HepG2 (cell line): ENCODE data around the gene ZFP62. TPM values are rescaled to one million over a fixed set of nuclear protein-coding genes. Genes with fewer than 3 reads are reported as not detected.

Source experiments
- ATF6 ChIP-seq: sonication (generic); formaldehyde crosslinking; conservative IDR thresholded peaks from 2 replicates; pipeline ENCODE4 v1.4.0; 2020; ENCODE audit warnings: missing genetic modification reagents
- ATF7-NPFF ChIP-seq: sonication (generic); formaldehyde crosslinking; IDR thresholded peaks from 2 replicates; pipeline ENCODE4 v1.8.1; 2023; ENCODE audit warnings: mild to moderate bottlenecking, low read depth, missing genetic modification reagents, moderate library complexity
- KLF12 ChIP-seq: sonication (generic); formaldehyde crosslinking; IDR thresholded peaks from 2 replicates; pipeline ENCODE4 v1.4.0; 2020; ENCODE audit warnings: missing genetic modification reagents, borderline replicate concordance
- MLXIP ChIP-seq: sonication (generic); formaldehyde crosslinking; IDR thresholded peaks from 2 replicates; pipeline ENCODE4 v1.9.0; 2021; ENCODE audit warnings: missing genetic modification reagents, borderline replicate concordance
- SNAPC4 ChIP-seq: sonication (generic); formaldehyde crosslinking; IDR thresholded peaks from 2 replicates; pipeline ENCODE4 v1.4.0; 2020; ENCODE audit warnings: mild to moderate bottlenecking, missing genetic modification reagents
- ZKSCAN8 ChIP-seq: IDR thresholded peaks from 2 replicates; pipeline ENCODE4 v1.6.1; 2016; ENCODE audit warnings: borderline replicate concordance, missing genetic modification reagents, missing compliant biosample characterization
- ZNF576 ChIP-seq: sonication (generic); formaldehyde crosslinking; IDR thresholded peaks from 2 replicates; pipeline ENCODE4 v1.4.0; 2020; ENCODE audit warnings: mild to moderate bottlenecking, missing genetic modification reagents
- ZNF607 ChIP-seq: sonication (generic); formaldehyde crosslinking; IDR thresholded peaks from 2 replicates; pipeline ENCODE4 v1.5.1; 2020; ENCODE audit warnings: missing genetic modification reagents, mild to moderate bottlenecking, borderline replicate concordance
- polyA plus RNA-seq, 8 experiments: library from polyadenylated mRNA; depleted of rRNA in 3 of 8; stranded (reverse) in 7 of 8; unstranded in 1 of 8; fragments of >200 nt; fragmentation: Illumina TruSeq in 4 of 8; extraction: Trizol in 4 of 8; gene quantifications; 2 replicates each; pipeline versions ENCODE4 v1.2.1 to v1.2.3, GENCODE V29; 2011 to 2016; ENCODE audit warnings: low read depth in 4 of 8, missing spikeins in 1 of 8, mixed read lengths in 1 of 8; ENCODE audit not compliant: insufficient read depth in 1 of 8
- total RNA-seq, 5 experiments: library from RNA; depleted of rRNA; stranded (reverse); fragments of >200 nt; fragmentation: Illumina TruSeq; extraction: Trizol; gene quantifications; 2 replicates each; pipeline ENCODE4 v1.2.3, GENCODE V29; 2016; ENCODE audit warnings: low read depth in 1 of 5

The ZFP62 gene
- total and polyA plus RNA-seq, 2 of the 13 experiments (the other 11 are each of a cell fraction or from before 2014, with no cell fraction given): 8.2 to 19.4 TPM

GRCh38 chr5:180860887-180861822, at the start of gene ZFP62 (continued):
- TF ChIP-seq SNAPC4 (CRISPR knock-in tag) (no peak), ATF7-NPFF (CRISPR knock-in tag) (peak; percentile 15; the same call in 1 of the 2 replicates), MLXIP (CRISPR knock-in tag) (no peak), KLF12 (CRISPR knock-in tag) (peak; percentile 76; the same call in 1 of the 2 replicates), ATF6 (CRISPR knock-in tag) (no peak), ZNF576 (CRISPR knock-in tag) (no peak), ZKSCAN8 (CRISPR knock-in tag) (no peak), ZNF607 (CRISPR knock-in tag) (no peak; the same call in 1 of the 2 replicates)
